ENCODE results near the gene B9D2.

Gene B9D2

GRCh38 chr19:41357746-41358145 lies 6.2 kb downstream of the B9D2 start:
- no peak overlapping the region for H3K27ac ChIP-seq
- H3K27me3 ChIP-seq = no peaks in the 10 kb centered on the region
- no peak for DNase-seq
- peaks cover 0 to 12% (median 2%) of the 10 kb centered on the region in 4 donors for H3K4me1 ChIP-seq
- no peak overlapping the region for H3K4me3 ChIP-seq
- intact Hi-C loops (cut with DNase I; ENCODE audit: low total_unique reads) = loop anchor here (5.0 kb wide), 1 partner anchor 150 kb away; no protein-coding TSS in a partner anchor
- TF ChIP-seq CTCF (IDR thresholded peaks at IDR 0.05) = no peak
- no peaks in the 10 kb centered on the region for H3K36me3 ChIP-seq
- no peaks in the 10 kb centered on the region for H3K9me3 ChIP-seq

- H3K4me1 ChIP-seq = peaks cover 0 to 18% (median 4%) of the 10 kb centered on the region in 4 donors
- no peak overlapping the region for H3K4me3 ChIP-seq
- intact Hi-C loops (cut with DNase I; ENCODE audit: low total_unique reads) = loop anchor here (5.0 kb wide), 1 partner anchor 150 kb away; no protein-coding TSS in a partner anchor
- H3K36me3 ChIP-seq = no peaks in the 10 kb centered on the region
- no peaks in the 10 kb centered on the region for H3K9me3 ChIP-seq
- no peak overlapping the region for H3K27ac ChIP-seq
- no peak for DNase-seq
- H3K27me3 ChIP-seq = no peaks in the 10 kb centered on the region
- TF ChIP-seq CTCF (IDR thresholded peaks at IDR 0.05) = no peak
Measured at GRCh38 chr19:41356984-41357739, 6.8 kb downstream of the B9D2 start.

- TF ChIP-seq CTCF (IDR thresholded peaks at IDR 0.05) = no peak
- Histone ChIP-seq H3K27me3 (no peaks in the 10 kb centered on the region), H3K4me3 (no peak overlapping the region), H3K4me1 (peaks cover 0 to 30% (median 8%) of the 10 kb centered on the region in 4 donors), H3K36me3 (no peaks in the 10 kb centered on the region), H3K27ac (no peak overlapping the region), H3K9me3 (no peaks in the 10 kb centered on the region)
- no peak for DNase-seq
- intact Hi-C loops (cut with DNase I; ENCODE audit: low total_unique reads) = loop anchor here (5.0 kb wide), 1 partner anchor 149 kb away; no protein-coding TSS in a partner anchor
Measured at GRCh38 chr19:41355802-41356201, 8.1 kb downstream of the B9D2 start.

GRCh38 chr19:41355035-41355434 lies 8.9 kb downstream of the B9D2 start:
- Histone ChIP-seq H3K27ac (peak overlapping the region in 1 of 2 donors; percentile 11), H3K4me3 (no peak overlapping the region), H3K36me3 (no peaks in the 10 kb centered on the region), H3K9me3 (no peaks in the 10 kb centered on the region), H3K4me1 (peaks cover 0 to 35% (median 14%) of the 10 kb centered on the region in 4 donors), H3K27me3 (no peaks in the 10 kb centered on the region)
- intact Hi-C loops (cut with DNase I; ENCODE audit: low total_unique reads) = loop anchor here (5.0 kb wide), 1 partner anchor 148 kb away; no protein-coding TSS in a partner anchor
- TF ChIP-seq CTCF (IDR thresholded peaks at IDR 0.05) = no peak
- no peak for DNase-seq

- intact Hi-C loops (cut with DNase I; ENCODE audit: low total_unique reads) = loop anchor here (5.0 kb wide), 1 partner anchor 42 kb away; the partner anchor contains the start of gene CCDC97
- Histone ChIP-seq H3K27ac (peak overlapping the region; percentile 89), H3K27me3 (no peaks in the 10 kb centered on the region), H3K36me3 (no peaks in the 10 kb centered on the region), H3K4me3 (peak overlapping the region; percentile 83 to 96), H3K4me1 (peaks cover 0 to 35% (median 16%) of the 10 kb centered on the region in 4 donors), H3K9me3 (no peaks in the 10 kb centered on the region)
- DNase-seq = no peak
- peak in 1 of 2 experiments; percentile 4 for TF ChIP-seq CTCF (IDR thresholded peaks at IDR 0.05)
Measured at GRCh38 chr19:41354343-41354953, 9.5 kb downstream of the B9D2 start.

Measured in tibial artery (tissue), 4 donors.